Body of pancreas (tissue), 4 donors: Measurements from ENCODE around the gene ZC3H7A. TPM values are rescaled to one million over a fixed set of nuclear protein-coding genes. Genes with fewer than 3 reads are reported as not detected.

ENCODE experiments used
- ATAC-seq: fragments of 150-250 bp; one replicate; pipeline ENCODE4 v1.9.1; 2016
- DNase-seq, 4 donors: peaks; one replicate each; pipeline ENCODE4 v3.0.0-alpha.2; 2019
- H3K27ac ChIP-seq, 4 donors: fragments of 200-600 bp; sonication (generic); 1 replicate in 3 of 4; 2 replicates in 1 of 4; pipeline versions ENCODE4 v1.5.1 to v1.6.1; 2016 to 2019; ENCODE audit warnings: mild to moderate bottlenecking in 1 of 4, mixed read lengths in 1 of 4, moderate library complexity in 1 of 4
- H3K27me3 ChIP-seq, 2 donors: fragments of 200-600 bp; sonication (generic); one replicate each; pipeline ENCODE4 v1.6.0; 2016; ENCODE audit warnings: mild to moderate bottlenecking in 1 of 2
- H3K36me3 ChIP-seq, 2 donors: fragments of 200-600 bp; sonication (generic); replicated peaks in 1 of 2; 2 replicates each; pipeline ENCODE4 v1.5.1; 2016; ENCODE audit warnings: low read depth in 2 of 2; ENCODE audit not compliant: insufficient read depth in 1 of 2
- H3K4me1 ChIP-seq: fragments of 200-600 bp; sonication (generic); one replicate; pipeline ENCODE4 v1.6.0; 2016
- H3K4me3 ChIP-seq, 2 donors: fragments of 200-600 bp; sonication (generic); 1 replicate in 1 of 2; 2 replicates in 1 of 2; pipeline ENCODE4 v1.5.1; 2016 to 2019
- H3K9me3 ChIP-seq, 3 donors: fragments of 200-600 bp; sonication (generic); 1 replicate in 2 of 3; 2 replicates in 1 of 3; pipeline ENCODE4 v1.5.1; 2016
- POLR2A ChIP-seq, 3 donors: fragments of 450-650 bp; IDR thresholded peaks; one replicate each; pipeline ENCODE4 v1.6.1; 2016; ENCODE audit warnings: antibody characterized with exemption in 3 of 3, mild to moderate bottlenecking in 2 of 3
- WGBS, 2 donors: methylation state at CpG; one replicate each; pipeline ENCODE4 v1.1.5; 2017; 5-methylcytosine and 5-hydroxymethylcytosine counted together
- intact Hi-C: fragments of 100-400 bp; cut with DNase I; formaldehyde crosslinking; loops from one replicate; pipeline ENCODE4 v1.15.1; 2023
- total RNA-seq, 2 donors: library from RNA; depleted of rRNA; stranded (reverse); fragments of >200 nt; gene quantifications; one replicate each; pipeline ENCODE4 v1.1.0, GENCODE V29; 2016
- TF ChIP-seq, protein P1 (sequence below), 7 experiments: fragments of 450-650 bp in 4 of 7; fragments of 200-600 bp in 3 of 7; sonication (generic) in 3 of 7; IDR thresholded peaks; one replicate each; pipeline ENCODE4 v1.5.1; 2016 to 2019; ENCODE audit warnings: antibody characterized with exemption in 7 of 7

The ZC3H7A gene
- total RNA-seq, 2 donors from 2014 or later, result 26.4 to 49.5 TPM

DNA sequence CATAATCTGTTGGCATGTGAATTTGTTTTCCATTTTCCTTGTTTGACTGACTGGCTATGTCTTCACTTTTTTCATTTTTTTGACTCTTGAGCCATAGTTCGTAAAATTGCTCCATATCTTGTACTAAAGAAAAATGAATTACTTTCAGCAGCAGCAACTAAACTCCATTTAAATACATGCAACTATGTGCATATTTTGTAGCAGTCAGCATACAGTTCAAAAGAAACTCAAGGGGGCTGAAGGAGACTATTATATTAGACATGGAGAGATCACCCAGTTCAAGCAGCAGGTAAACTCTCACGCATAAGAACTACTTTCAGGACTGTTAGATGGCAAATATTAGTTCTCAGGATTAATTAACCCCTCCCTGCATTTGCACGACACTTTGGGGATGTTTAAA, 40.8 kb downstream of the ZC3H7A start:
- Histone ChIP-seq H3K36me3 (peaks cover 0 to 17% of the 10 kb centered on the region in 2 donors), H3K9me3 (peaks cover 0 to under 1% (median 0%) of the 10 kb centered on the region in 3 donors), H3K4me3 (no peak overlapping the region), H3K4me1 (peaks cover 70% of the 10 kb centered on the region), H3K27me3 (no peaks in the 10 kb centered on the region), H3K27ac (peak overlapping the region in 1 of 4 donors; percentile 69)
- WGBS, 2 donors, result 48 to 52% methylated on average over 3 of the region's 3 CpGs
- ATAC-seq, result no peak
- intact Hi-C loops, result no loop called here
- no peak for DNase-seq
- TF ChIP-seq, protein P1, sequence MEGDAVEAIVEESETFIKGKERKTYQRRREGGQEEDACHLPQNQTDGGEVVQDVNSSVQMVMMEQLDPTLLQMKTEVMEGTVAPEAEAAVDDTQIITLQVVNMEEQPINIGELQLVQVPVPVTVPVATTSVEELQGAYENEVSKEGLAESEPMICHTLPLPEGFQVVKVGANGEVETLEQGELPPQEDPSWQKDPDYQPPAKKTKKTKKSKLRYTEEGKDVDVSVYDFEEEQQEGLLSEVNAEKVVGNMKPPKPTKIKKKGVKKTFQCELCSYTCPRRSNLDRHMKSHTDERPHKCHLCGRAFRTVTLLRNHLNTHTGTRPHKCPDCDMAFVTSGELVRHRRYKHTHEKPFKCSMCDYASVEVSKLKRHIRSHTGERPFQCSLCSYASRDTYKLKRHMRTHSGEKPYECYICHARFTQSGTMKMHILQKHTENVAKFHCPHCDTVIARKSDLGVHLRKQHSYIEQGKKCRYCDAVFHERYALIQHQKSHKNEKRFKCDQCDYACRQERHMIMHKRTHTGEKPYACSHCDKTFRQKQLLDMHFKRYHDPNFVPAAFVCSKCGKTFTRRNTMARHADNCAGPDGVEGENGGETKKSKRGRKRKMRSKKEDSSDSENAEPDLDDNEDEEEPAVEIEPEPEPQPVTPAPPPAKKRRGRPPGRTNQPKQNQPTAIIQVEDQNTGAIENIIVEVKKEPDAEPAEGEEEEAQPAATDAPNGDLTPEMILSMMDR (IDR thresholded peaks at IDR 0.05), result no peak
- TF ChIP-seq POLR2A (IDR thresholded peaks at IDR 0.05), result no peak

GRCh38 chr16:11755022-11755760, 41.9 kb downstream of the ZC3H7A start:
- H3K36me3 ChIP-seq, result peaks cover 4 to 20% of the 10 kb centered on the region in 2 donors
- no peaks in the 10 kb centered on the region for H3K27me3 ChIP-seq
- H3K9me3 ChIP-seq, result peaks cover 0 to 3% (median 0%) of the 10 kb centered on the region in 3 donors
- intact Hi-C loops, result no loop called here
- H3K4me3 ChIP-seq, result no peak overlapping the region
- DNase-seq (no peak), ATAC-seq (no peak)
- 80 to 82% methylated on average over 13 of the region's 13 CpGs for WGBS, 2 donors
- TF ChIP-seq, protein P1 (IDR thresholded peaks at IDR 0.05), result no peak
- TF ChIP-seq POLR2A (IDR thresholded peaks at IDR 0.05), result no peak
- H3K4me1 ChIP-seq, result peaks cover 73% of the 10 kb centered on the region
- H3K27ac ChIP-seq, result peak overlapping the region; percentile 52 to 74 (median 64)

DNA sequence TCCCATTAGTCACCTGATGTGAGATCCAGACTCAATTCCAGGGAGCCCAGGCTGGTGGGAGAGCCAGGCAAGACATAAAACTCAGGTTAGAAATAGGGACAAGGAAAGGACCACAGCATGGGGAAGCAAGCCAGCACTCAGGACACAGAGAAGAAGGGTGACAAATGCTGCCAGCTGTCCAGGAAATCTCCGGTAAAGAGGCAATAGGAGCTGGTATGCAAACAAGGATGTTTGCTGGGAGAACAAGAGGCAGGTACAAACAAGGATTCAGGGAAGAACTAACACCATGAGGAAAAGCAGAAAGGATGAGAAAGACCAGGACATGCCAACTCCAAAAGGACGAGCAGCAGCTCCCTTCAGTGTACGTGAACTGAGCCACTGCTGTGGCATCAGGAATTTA, 44.2 kb downstream of the ZC3H7A start:
- DNase-seq (peak in 1 of 4 donors; percentile 24), ATAC-seq (no peak)
- no peak for TF ChIP-seq POLR2A (IDR thresholded peaks at IDR 0.05)
- TF ChIP-seq, protein P1 (IDR thresholded peaks at IDR 0.05), result no peak
- H3K4me1 ChIP-seq, result peaks cover 74% of the 10 kb centered on the region
- peaks cover 0 to 3% (median 0%) of the 10 kb centered on the region in 3 donors for H3K9me3 ChIP-seq
- WGBS, 2 donors, result 50 to 56% methylated on average over 3 of the region's 3 CpGs
- peak overlapping the region in 3 of 4 donors; percentile 45 to 69 (median 55) for H3K27ac ChIP-seq
- intact Hi-C loops, result no loop called here
- H3K36me3 ChIP-seq, result peaks cover 4 to 20% of the 10 kb centered on the region in 2 donors
- H3K4me3 ChIP-seq, result no peak overlapping the region
- H3K27me3 ChIP-seq, result no peaks in the 10 kb centered on the region

GRCh38 chr16:11750056-11750455, 47.0 kb downstream of the ZC3H7A start:
- H3K9me3 ChIP-seq, result peaks cover 0 to 3% (median 0%) of the 10 kb centered on the region in 3 donors
- H3K4me3 ChIP-seq, result no peak overlapping the region
- H3K36me3 ChIP-seq, result peaks cover 4 to 12% of the 10 kb centered on the region in 2 donors
- WGBS, 2 donors, result 60 to 68% methylated on average over 7 of the region's 7 CpGs
- TF ChIP-seq POLR2A (IDR thresholded peaks at IDR 0.05), result no peak
- TF ChIP-seq, protein P1 (IDR thresholded peaks at IDR 0.05), result no peak
- ATAC-seq (no peak), DNase-seq (peak in 3 of 4 donors; percentile 24 to 53 (median 38))
- peaks cover 63% of the 10 kb centered on the region for H3K4me1 ChIP-seq
- H3K27me3 ChIP-seq, result no peaks in the 10 kb centered on the region
- peak overlapping the region in 2 of 4 donors; percentile 31 to 90 for H3K27ac ChIP-seq
- intact Hi-C loops, result no loop called here
